Uterus (tissue), 2 donors: ENCODE results near the gene ATN1.

Experiments
- POLR2A ChIP-seq, 2 donors: fragments of 450-650 bp; IDR thresholded peaks; one replicate each; pipeline ENCODE4 v1.6.1; 2016; ENCODE audit warnings: antibody characterized with exemption in 2 of 2, mild to moderate bottlenecking in 1 of 2, moderate library complexity in 1 of 2
- TF ChIP-seq, protein P1 (sequence below), 4 experiments: fragments of 200-600 bp in 2 of 4; fragments of 450-650 bp in 2 of 4; sonication (generic) in 2 of 4; IDR thresholded peaks; one replicate each; pipeline ENCODE4 v1.5.1; 2016 to 2019; ENCODE audit warnings: antibody characterized with exemption in 4 of 4, mild to moderate bottlenecking in 2 of 4, moderate library complexity in 1 of 4

DNA sequence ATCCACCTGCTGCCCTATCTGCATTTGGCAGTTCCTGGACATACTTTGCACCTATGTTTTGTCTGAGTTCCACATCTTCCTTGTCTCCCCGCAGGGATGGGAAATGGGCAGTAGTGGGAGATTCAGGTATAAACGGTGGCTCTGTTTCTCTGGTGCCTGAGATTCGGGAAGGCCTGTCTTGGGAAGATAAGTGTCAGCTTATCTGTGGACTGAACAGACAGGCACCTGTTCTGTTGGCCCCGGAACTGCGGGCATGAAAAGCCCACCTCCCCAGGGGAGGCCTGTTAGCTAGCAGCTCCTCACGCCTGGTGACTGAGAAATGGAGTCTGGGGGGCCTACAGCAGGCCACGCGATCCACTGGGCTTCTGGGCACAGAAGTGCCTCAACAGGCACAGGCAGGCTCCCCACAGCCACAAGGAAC, 36.9 kb downstream of the ATN1 start:
- TF ChIP-seq POLR2A (IDR thresholded peaks at IDR 0.05): no peak
- TF ChIP-seq, protein P1, sequence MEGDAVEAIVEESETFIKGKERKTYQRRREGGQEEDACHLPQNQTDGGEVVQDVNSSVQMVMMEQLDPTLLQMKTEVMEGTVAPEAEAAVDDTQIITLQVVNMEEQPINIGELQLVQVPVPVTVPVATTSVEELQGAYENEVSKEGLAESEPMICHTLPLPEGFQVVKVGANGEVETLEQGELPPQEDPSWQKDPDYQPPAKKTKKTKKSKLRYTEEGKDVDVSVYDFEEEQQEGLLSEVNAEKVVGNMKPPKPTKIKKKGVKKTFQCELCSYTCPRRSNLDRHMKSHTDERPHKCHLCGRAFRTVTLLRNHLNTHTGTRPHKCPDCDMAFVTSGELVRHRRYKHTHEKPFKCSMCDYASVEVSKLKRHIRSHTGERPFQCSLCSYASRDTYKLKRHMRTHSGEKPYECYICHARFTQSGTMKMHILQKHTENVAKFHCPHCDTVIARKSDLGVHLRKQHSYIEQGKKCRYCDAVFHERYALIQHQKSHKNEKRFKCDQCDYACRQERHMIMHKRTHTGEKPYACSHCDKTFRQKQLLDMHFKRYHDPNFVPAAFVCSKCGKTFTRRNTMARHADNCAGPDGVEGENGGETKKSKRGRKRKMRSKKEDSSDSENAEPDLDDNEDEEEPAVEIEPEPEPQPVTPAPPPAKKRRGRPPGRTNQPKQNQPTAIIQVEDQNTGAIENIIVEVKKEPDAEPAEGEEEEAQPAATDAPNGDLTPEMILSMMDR (IDR thresholded peaks at IDR 0.05): no peak
